ENCODE measurements around the gene TMEM169.

Gene TMEM169, protein sequence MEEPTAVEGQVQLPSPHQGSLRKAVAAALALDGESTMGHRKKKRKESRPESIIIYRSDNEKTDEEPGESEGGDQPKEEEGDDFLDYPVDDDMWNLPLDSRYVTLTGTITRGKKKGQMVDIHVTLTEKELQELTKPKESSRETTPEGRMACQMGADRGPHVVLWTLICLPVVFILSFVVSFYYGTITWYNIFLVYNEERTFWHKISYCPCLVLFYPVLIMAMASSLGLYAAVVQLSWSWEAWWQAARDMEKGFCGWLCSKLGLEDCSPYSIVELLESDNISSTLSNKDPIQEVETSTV

DNA sequence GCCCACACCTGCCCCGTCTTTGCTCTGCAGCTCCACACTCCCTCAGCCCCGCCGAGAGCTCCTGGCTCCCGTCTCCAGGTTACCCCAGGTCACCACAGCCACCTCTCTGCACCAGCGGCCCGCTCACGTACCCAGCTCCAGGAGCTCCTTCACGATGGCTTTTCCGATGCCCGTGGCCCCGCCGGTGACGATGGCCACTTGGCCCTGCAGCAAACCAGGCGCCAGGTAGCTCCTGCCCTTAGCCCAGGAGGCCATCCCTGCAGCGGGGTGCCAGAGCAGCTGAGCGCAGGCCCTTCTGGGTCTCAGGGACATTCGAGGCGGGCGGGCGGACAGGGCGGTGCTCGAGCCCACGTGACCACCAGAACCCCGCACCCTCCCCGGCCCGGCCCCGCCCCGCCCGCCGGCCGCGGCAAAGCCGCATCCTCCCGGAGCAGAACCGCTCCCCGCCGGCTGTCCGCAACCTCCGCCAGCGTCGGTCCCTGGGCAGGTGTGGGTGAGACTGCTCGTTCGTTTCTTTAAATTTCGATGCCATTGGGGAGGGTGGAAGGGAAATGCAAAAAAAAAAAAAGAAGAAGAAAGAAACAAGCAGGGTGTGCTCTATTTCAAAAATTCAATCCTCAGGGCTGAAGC, at the start of gene TMEM169, which contains the start of gene PECR:
Gene TMEM169 (plus strand): TSS at position 433 of the 630 bp plus-strand sequence. CDS start 14,045 bp downstream, outside the sequence.
Gene PECR (minus strand): TSS at position 323 of the 630 bp plus-strand sequence. CDS start 68 bp downstream, at position 255.
- DNase-seq = peak; percentile 90

GRCh38 chr2:216031960-216032689, 49.6 kb upstream of the TMEM169 start:
- DNase-seq = no peak

DNA sequence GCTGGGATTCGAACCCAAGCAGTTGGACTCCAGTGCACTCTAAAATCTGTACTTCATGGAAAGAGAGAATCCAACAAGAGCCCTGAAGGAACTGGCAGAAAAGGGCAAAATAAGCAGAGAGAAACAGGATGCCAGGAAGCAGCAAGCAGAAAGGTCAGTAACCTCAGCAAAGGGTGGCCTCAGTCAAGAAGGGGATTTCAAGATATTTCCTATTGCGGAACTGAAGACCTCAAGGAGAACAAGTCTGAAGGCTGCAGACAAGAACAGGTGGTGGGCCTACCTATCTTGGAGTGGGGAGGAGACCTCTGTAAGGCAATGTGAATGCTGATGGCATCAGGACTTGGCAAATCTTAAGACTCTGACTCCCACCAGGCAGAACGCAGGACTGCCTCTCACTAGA, 48.3 kb upstream of the TMEM169 start:
- DNase-seq = no peak

DNA sequence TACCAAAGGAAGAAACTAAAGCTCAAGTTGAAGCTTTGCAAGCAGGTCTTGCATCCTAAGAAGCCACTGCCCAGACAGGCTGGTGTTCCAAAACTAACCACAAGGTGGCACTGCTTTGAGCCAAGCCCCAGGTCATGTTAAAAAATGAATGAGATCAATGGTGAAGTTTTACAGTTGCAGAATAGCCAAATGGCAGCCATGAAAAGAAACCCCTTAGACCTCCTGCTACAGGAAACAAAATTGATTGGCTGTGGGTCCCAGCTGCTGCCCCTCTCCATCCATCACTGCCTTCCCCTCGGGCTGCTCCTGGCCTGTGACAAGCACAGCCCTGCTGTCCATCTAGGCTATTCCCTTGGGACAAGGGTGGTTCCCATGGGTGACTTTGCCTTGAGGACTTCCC, 47.7 kb upstream of the TMEM169 start:
- DNase-seq = peak; percentile 31

GRCh38 chr2:216039918-216040317, 41.8 kb upstream of the TMEM169 start:
- no peak for DNase-seq

- no peak for DNase-seq
These were observed 40.3 kb upstream of the TMEM169 start for GRCh38 chr2:216041438-216041837.

GRCh38 chr2:216043949-216044348, 37.8 kb upstream of the TMEM169 start:
- DNase-seq = no peak

GRCh38 chr2:216044883-216045486, 36.7 kb upstream of the TMEM169 start:
- no peak for DNase-seq

DNA sequence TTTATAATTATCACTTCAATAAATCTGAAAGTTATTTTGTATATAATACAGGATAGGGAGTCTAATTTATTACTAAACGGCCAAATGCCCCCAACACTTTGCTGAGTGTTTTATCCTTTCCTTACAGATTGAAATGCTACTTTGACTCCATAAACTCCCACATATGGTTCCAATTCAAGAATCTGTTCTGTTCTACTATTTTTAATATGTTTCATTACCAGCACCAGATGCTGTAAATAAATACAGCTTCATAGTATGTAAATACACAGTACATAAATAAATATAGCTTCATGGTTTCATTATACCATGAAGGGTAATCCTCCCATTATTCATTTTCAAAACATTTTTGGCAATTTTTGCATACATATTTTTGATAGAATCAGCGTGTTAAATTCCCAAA, 34.3 kb upstream of the TMEM169 start:
- no peak for DNase-seq

- no peak for DNase-seq
These were observed 32.3 kb upstream of the TMEM169 start for GRCh38 chr2:216049452-216049851.

- DNase-seq = no peak
These were observed 30.4 kb upstream of the TMEM169 start for GRCh38 chr2:216051350-216051749.

GRCh38 chr2:216052420-216052819, 29.3 kb upstream of the TMEM169 start:
- no peak for DNase-seq

- no peak for DNase-seq
These were observed 26.0 kb upstream of the TMEM169 start for GRCh38 chr2:216055680-216056079.

DNA sequence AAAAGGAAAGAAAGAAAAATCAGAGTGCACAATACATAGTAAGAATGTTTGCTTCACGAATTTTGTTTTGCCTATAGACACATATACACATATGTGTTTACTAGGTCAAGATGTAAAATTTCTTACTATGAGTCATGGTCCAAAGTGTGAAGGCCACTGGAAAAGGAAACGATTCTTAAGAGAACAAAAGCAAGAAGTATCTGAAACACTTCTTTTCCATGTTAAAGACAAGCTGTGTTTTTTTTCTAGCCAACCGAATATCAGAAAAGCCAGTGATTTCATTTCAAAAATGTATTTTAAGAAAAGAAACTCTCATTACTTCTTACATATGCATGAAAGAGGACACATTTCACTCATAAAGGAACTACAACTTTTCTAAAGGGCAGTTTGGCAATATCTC, 25.0 kb upstream of the TMEM169 start:
- DNase-seq = no peak

DNA sequence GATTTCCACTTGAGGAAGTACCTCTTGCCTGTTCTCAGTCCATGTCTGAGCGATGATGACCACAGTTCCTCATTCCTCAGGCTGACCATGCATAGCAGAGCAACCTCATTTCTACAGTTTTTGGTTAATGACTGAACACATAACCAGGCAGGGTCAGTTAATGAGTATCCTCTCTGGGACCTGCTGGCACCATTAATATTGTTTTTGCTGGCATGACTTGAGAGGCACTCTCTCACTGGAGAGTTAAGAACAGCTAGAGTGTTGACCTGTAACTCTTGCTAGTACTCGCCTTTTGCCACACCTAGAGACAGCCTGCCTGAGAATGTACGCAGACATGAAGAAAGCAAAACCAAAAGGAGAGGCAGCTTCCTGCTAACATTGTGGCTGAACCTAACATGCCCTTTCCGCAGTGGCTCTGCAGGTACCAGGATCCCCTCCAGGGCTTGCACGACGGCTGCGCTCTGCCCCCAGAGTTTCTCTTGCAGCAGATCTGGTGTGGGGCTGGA, 24.0 kb upstream of the TMEM169 start:
- no peak for DNase-seq

- DNase-seq = no peak
These were observed 22.4 kb upstream of the TMEM169 start for GRCh38 chr2:216059233-216059834.

DNA sequence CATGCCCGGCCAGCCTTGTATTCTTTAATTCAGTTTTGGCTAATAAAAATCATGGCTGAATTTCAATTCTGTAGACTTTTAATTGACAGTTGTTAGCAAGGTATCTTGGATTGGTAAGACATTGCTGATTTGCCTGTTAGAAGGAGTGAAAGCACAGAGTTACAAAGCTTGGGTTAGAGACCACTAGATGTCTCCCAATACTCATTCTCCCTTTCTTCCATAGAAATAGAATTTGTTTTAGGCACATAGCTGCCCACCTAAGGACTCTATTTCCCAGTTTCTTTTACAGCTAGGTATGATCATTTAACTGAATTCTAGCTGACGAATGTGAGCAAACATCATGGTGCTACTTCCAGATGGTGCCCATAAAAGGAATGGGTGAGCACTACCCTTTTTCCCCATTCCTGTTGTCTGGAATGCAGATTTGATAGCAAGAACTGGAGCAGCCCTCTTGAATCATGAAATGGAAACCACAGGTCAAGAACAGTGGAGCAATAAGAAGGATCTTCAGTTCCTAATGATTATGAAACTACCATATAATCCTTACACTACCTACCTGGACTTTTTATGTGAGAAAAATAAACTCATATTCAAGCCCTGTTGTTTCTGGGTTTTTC, 17.6 kb upstream of the TMEM169 start:
- DNase-seq = no peak

DNA sequence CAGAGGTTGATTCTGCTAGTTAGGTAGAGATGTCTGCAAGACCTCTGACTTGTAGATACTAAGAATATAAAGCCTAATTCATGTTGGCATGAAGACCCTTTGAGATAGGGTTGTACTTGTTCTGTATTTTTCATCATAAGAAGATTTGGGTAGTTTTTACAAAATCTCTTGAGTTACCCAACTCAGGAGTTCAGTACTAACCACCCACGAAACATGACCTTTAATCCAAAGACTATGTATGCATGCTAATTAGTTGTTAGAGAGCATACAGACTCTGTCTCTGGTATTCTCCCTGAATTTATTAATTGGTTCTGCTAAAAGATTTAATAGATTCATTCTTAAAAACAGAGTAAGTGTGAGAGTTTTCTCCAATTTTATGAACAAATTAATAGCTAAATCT, 17.1 kb upstream of the TMEM169 start:
- no peak for DNase-seq

DNA sequence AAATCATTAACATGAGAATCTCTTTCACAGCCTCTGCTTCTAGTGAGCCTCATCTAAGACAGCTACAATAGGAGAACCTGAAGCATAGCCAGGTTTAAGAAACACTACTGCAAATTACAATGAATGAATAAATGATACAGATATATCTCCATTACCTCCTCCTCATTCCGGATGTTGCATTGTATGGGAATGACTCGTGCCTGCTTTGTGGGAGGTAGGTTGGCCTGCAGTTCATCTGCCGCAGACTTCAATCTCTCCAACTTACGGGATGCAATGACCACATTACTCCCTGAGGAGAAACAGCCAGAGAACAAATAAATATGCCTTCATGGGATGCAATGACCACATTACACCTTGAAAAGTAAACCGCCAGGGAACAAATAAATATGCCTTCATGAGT, 15.5 kb upstream of the TMEM169 start:
- no peak for DNase-seq

- no peak for DNase-seq
These were observed 12.7 kb upstream of the TMEM169 start for GRCh38 chr2:216069028-216069427.

DNA sequence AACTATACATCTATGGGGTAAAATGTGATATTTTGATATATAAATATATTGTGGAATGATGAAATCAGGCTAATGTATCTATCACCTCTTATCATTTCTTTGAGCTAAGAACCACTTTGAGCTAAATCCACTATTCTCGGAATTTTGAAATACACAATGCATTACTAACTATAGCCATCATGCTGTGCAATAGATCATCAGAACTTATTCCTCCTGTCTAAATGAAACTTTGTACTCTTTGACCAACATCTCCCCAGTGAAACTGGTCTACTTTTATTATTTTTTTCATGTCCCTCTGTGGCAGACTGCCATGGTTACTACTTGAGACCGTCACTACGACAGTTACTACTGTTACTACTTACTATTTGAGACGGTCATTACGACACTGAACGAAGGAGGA, 11.5 kb upstream of the TMEM169 start:
- DNase-seq = no peak

DNA sequence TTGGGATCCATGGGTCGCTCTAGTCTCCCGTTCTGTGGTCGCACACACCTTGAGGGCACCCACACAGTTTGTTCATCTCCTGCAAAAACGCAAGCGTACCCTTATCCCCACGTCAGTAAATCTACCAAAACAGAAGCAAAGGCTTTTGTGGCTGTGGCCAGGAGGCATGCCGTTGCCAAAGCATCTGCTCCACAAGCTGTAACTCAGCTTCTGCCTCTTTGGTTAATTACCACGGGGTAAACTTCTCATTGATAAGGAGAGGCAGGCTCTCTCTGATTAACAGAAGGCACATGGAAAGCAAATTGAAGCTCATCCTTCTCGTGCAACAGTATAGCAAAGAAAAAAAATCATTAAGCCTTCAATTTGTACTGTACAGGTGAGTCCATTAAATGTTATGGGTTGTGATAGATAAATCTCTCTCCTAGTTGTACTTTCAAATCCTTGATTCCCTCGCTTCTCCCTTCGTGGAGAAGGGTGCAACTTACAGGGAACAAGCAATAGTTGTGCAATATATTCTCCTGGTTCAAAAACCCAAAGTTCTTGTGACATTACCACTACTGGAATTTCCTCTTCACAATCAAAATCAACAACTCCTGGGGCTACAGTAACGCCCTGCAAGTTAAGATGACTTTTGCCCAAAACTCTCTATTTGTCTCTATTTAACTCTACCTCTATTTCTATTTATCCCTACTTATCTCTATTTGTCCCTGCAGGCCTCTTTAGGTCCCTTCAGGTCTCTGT, 10.4 kb upstream of the TMEM169 start:
- no peak for DNase-seq

Data from NCI-H345 (cell line).